Muscle layer of colon (tissue), 2 donors: Measurements from ENCODE around the gene CIB4.

Source experiments
- H3K27ac ChIP-seq: one replicate; pipeline ENCODE4 v1.7.0; 2013; ENCODE audit warnings: low read depth, mild to moderate bottlenecking, low read length, moderate library complexity
- H3K27me3 ChIP-seq, 2 donors: one replicate each; pipeline ENCODE4 v1.7.0; 2013; ENCODE audit warnings: low read length in 2 of 2, mild to moderate bottlenecking in 2 of 2; ENCODE audit not compliant: insufficient read depth in 2 of 2, control insufficient read depth in 1 of 2
- H3K36me3 ChIP-seq: one replicate; pipeline ENCODE4 v1.7.0; 2013; ENCODE audit warnings: mild to moderate bottlenecking, low read length; ENCODE audit not compliant: insufficient read depth
- H3K4me1 ChIP-seq: one replicate; pipeline ENCODE4 v1.7.0; 2013; ENCODE audit warnings: mild to moderate bottlenecking, low read length; ENCODE audit not compliant: insufficient read depth
- H3K4me3 ChIP-seq, 2 donors: one replicate each; pipeline ENCODE4 v1.7.0; 2013; ENCODE audit warnings: low read length in 2 of 2, low read depth in 1 of 2, mild to moderate bottlenecking in 1 of 2, moderate library complexity in 1 of 2
- H3K9ac ChIP-seq: one replicate; pipeline ENCODE4 v1.7.0; 2013; ENCODE audit warnings: low read length
- H3K9me3 ChIP-seq: one replicate; pipeline ENCODE4 v1.7.0; 2013; ENCODE audit warnings: mild to moderate bottlenecking, low read length
- donor health status: abdominal sarcoma.
- donor health status: Adenocarcinoma of cecum.

The CIB4 gene

DNA sequence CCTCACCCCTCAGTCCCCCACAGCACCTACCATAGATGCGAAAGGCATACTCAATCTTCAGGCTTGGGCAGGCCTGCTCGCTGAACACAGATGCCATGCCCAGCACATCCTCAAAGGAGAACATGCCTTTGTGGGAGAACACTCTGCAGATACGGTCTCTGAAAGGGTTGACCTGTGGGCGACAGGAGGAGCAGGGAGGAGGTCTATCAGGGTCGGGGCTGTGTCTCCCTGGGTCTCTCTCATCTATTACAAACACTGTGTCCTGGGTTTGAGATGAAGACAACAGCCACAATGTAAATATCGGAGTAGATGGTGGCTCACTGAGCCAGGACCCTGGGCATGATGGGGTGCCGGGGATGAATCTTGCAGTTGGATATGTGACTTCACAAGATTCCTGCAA lies 46.0 kb downstream of the CIB4 start:
- peaks cover 0 to 3% of the 10 kb centered on the region in 2 donors for H3K27me3 ChIP-seq
- H3K4me1 ChIP-seq: no peaks in the 10 kb centered on the region
- H3K4me3 ChIP-seq: no peak overlapping the region
- H3K27ac ChIP-seq: no peak overlapping the region
- H3K36me3 ChIP-seq: no peaks in the 10 kb centered on the region
- no peaks in the 10 kb centered on the region for H3K9me3 ChIP-seq
- no peak overlapping the region for H3K9ac ChIP-seq

DNA sequence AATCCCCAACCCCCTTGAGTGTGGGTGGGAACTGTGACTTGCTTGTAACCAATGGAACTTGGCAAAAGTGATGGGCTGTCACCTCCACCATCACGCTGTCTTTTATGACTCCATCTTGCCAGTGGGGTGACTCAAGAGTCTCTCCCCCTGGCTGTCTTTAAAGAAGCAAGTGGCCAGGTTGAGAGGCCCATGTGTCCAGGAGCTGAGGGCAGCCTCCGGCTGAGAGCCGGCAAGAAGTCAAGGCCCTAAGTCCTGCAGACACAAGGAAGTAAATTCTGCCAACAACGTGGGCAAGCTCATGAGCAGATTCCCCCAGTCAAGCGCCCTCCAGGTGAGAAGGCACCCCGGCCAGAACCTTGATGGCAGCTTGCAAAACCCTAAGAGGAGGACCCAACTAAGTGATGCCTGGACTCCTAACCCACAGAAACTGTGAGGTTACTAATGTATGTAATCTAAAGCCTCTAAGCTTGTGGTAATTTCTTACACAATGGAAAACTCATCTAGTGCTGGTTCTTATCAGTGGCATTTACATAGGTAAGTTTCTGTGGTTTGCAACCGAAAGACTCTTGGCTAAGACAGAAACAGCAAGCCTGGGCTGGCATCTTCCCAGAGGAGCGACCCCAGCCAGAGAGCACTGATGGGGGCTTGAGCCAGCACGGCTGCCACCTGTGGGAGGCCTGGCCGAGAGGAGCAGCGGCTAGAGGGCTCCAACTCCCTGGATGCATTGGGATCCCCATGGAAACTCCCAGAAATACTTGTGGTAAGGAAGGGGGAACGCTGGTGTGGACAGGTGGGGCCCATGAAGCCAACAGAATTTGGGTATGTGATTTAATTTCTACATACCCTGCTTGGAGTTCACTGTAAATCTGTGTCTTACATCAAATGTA lies 49.3 kb downstream of the CIB4 start:
- H3K27ac ChIP-seq: no peak overlapping the region
- H3K4me1 ChIP-seq: no peaks in the 10 kb centered on the region
- H3K4me3 ChIP-seq: no peak overlapping the region
- H3K27me3 ChIP-seq: peaks cover 3 to 5% of the 10 kb centered on the region in 2 donors
- no peaks in the 10 kb centered on the region for H3K36me3 ChIP-seq
- no peaks in the 10 kb centered on the region for H3K9me3 ChIP-seq
- no peak overlapping the region for H3K9ac ChIP-seq

DNA sequence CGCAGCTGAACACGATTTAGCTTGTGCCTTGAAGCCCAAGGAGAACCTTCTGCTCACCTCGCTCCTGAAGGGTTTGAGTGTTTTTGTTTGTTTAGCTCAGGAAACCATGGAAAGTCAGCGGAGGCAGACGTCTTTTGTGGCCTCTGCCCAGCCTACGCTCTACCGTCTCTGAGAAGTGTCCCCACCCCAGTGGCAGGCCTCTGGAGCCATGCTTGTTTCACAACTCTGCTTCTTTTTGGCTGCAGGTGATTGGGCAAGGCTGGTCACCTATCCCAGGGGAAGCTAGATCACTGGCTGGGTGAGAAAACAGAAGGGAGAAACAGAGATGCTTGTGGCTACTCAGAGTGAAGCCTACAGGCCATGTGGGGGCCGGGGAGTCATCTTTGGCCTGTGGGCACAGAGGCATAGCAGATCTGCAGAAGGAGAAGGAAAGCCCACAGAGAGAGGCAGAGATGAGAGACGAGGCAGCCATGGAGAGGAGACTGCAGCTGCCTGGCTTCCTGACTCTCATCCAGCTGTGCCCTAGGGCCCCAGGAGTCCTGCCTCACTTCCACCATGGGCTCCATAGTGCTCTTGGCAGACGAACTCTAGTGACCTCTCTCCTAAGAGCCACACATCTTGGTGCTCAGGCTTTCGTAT lies 50.1 kb downstream of the CIB4 start:
- Histone ChIP-seq H3K36me3 (no peaks in the 10 kb centered on the region), H3K4me3 (no peak overlapping the region), H3K27me3 (peaks cover 3 to 5% of the 10 kb centered on the region in 2 donors), H3K4me1 (no peaks in the 10 kb centered on the region), H3K27ac (no peak overlapping the region), H3K9ac (no peak overlapping the region), H3K9me3 (no peaks in the 10 kb centered on the region)

DNA sequence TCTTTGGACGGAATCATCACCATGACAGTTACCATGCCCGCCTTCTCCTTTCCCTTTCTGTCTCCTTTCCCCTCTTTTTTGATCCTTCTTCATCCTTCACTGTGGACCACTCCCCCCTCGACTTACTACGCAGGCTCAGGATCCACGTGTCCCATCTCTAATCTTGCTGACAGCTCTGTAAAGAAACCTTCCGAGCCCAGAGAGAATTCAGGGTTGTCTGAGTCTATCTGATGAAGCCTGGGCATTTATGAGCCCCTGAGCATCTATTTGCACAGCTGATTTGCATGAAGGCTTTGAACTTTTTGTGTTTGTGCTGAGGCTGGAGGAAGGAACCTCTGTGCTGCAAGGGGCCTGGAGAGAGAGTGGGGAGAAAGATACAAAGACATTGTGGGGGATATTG lies 50.7 kb downstream of the CIB4 start:
- Histone ChIP-seq H3K27ac (no peak overlapping the region), H3K36me3 (no peaks in the 10 kb centered on the region), H3K4me3 (no peak overlapping the region), H3K27me3 (peaks cover 3 to 5% of the 10 kb centered on the region in 2 donors), H3K4me1 (no peaks in the 10 kb centered on the region), H3K9ac (no peak overlapping the region), H3K9me3 (no peaks in the 10 kb centered on the region)

DNA sequence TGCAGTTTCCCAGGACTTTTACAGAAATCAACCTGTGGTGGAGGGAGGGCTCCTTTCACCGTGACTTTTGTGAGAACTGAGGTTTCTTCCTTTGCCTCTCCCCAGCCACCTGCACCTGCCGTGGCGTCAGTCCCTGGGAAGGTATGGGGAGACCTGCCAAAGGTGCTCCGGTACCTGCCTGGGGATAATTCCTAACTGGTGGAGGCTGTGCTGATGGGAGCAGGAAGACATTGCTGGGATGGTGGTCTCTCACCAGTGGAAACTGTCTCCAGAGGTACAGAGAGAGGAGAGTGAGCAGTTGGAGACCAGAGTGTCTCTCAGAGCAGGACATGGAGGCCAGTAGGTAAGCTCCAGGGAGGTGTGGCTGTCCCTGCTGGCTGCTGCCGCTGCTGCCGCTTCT lies 52.6 kb downstream of the CIB4 start:
- no peaks in the 10 kb centered on the region for H3K4me1 ChIP-seq
- peaks cover 4 to 9% of the 10 kb centered on the region in 2 donors for H3K27me3 ChIP-seq
- H3K36me3 ChIP-seq: no peaks in the 10 kb centered on the region
- no peak overlapping the region for H3K27ac ChIP-seq
- H3K9ac ChIP-seq: no peak overlapping the region
- no peaks in the 10 kb centered on the region for H3K9me3 ChIP-seq
- H3K4me3 ChIP-seq: no peak overlapping the region

DNA sequence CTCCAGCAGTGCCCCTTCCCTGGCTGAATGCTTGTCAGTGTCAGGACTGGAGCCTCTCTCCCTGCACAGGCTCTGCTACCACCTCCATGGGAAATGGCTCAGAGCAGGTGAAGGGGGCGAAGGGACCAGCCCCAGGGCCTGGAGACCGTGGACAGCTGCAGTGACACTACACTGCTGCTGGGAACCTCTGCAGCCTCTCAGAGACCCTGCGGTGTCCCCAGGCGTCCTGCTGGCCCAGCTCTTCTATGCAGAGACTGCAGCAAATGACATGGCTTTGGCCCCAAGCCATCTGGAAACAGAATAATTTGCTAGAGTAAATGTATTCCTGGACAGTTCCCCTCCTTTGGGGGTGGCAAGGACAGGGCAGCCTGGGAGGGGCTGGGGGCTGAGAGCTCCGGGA lies 53.2 kb downstream of the CIB4 start:
- Histone ChIP-seq H3K36me3 (no peaks in the 10 kb centered on the region), H3K27ac (no peak overlapping the region), H3K9ac (no peak overlapping the region), H3K4me3 (no peak overlapping the region), H3K9me3 (no peaks in the 10 kb centered on the region), H3K27me3 (peaks cover 4 to 9% of the 10 kb centered on the region in 2 donors), H3K4me1 (no peaks in the 10 kb centered on the region)

DNA sequence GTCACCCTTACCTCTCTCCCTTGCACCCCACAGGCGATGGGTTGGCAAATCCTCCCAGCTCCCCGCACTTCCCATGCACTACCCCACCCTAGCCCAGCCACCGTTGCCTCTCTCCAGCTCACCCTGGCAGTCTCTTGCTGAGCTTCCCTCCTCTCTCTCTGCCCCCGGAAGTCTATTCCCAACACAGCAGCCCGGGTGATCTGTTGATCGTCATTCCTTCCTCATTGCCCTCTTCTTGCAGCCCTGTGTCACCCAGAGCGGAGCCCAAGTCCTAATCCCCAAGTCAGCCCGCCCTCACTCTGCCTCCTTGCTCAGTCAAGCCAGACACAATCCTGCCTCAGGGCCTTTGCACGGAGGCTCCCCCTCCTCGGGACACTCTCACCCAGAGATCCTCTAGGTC lies 55.2 kb downstream of the CIB4 start:
- Histone ChIP-seq H3K9ac (no peak overlapping the region), H3K27ac (no peak overlapping the region), H3K27me3 (peaks cover 4 to 9% of the 10 kb centered on the region in 2 donors), H3K9me3 (no peaks in the 10 kb centered on the region), H3K4me1 (no peaks in the 10 kb centered on the region), H3K36me3 (no peaks in the 10 kb centered on the region), H3K4me3 (no peak overlapping the region)

DNA sequence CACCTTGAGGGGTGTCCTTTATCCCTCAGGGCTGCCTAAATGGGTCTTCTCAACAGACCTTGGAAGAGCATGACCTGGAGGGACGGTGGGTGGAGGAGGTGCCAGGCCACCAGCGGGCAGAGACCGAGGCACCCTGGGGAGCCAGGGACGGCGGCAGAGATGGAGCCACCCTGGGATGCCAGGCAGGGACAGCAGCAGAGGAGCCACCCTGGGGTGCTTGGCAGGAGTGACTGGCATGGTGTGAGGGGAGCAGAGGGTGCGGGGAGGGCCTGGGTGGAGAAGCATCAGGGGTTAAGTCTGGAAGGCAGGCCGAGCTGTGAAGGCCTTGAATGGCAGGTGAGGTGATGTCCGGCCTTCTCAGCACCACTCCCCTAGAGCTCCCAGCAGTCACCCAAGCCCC lies 56.1 kb downstream of the CIB4 start:
- Histone ChIP-seq H3K27ac (no peak overlapping the region), H3K9me3 (no peaks in the 10 kb centered on the region), H3K36me3 (no peaks in the 10 kb centered on the region), H3K27me3 (peaks cover 4 to 9% of the 10 kb centered on the region in 2 donors), H3K4me1 (no peaks in the 10 kb centered on the region), H3K9ac (no peak overlapping the region), H3K4me3 (no peak overlapping the region)

DNA sequence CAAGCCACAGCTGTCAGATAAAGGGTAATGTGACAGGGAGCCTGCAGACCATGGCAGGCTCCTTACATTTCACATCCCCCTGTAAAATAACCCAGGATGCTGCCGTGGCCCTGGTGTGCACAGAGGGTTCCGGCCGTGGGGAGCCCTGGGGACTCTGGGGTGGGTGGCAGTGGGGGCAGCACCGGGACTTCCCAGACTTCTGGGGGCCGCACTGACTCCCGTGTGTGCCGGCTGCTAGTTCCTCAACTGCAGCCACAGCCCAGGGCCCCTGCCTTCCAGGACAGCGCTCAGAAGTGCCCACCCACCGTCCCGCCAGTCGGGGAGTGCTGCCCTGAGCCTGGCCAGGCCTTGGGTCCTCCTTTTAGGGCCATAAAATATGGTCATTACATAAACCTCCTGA lies 56.5 kb downstream of the CIB4 start:
- H3K4me1 ChIP-seq: no peaks in the 10 kb centered on the region
- H3K9me3 ChIP-seq: no peaks in the 10 kb centered on the region
- H3K36me3 ChIP-seq: no peaks in the 10 kb centered on the region
- H3K27me3 ChIP-seq: peaks cover 4 to 9% of the 10 kb centered on the region in 2 donors
- H3K27ac ChIP-seq: no peak overlapping the region
- no peak overlapping the region for H3K9ac ChIP-seq
- H3K4me3 ChIP-seq: no peak overlapping the region

DNA sequence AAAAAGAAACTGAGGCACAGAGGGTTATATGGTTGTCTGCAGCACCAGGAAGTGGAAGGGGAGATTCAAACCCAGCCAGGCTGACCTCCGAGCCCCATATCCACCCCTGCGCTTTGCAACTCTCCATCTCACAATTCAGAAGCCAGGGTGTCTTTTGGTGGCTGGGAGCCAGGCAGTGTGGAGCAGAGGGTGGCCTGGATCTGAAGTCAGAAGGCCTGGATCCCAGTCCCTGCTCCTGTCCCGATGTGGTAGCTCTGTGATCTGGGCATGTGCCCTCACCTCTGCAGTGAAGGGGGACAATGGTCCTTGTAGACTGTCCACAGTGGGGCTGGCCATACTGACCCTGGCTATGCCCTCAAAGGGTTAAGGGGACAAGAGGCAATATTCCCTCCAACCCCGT lies 57.0 kb downstream of the CIB4 start:
- no peaks in the 10 kb centered on the region for H3K9me3 ChIP-seq
- H3K9ac ChIP-seq: no peak overlapping the region
- no peaks in the 10 kb centered on the region for H3K4me1 ChIP-seq
- H3K27ac ChIP-seq: no peak overlapping the region
- H3K4me3 ChIP-seq: no peak overlapping the region
- H3K36me3 ChIP-seq: no peaks in the 10 kb centered on the region
- peaks cover 4 to 9% of the 10 kb centered on the region in 2 donors for H3K27me3 ChIP-seq

DNA sequence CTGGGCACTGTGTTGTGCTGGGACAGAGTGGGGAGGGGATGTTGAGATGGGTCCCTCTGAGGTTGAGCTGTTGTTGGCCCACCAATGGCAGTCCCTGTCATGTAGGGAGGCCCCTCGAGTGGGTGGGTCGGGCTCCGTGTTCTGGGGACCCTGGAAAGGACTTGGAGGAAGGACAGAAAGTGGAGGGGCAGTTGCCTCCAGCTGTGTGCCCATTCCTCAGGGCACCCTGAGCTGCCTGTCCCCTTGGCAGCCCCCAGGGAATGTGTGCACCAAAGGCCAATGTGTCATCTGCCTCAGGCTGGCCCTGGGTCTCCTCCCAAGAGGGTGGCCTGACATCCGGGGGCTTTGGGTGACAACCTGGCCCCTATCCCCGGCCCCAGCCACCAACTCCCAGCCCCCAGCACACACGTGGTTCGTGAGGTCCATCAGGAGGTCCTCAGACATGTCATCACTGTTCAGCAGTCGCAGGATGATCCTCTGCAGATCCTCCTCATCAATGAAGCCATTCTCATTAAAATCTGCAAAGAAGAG lies 57.7 kb downstream of the CIB4 start:
- Histone ChIP-seq H3K27ac (no peak overlapping the region), H3K36me3 (no peaks in the 10 kb centered on the region), H3K27me3 (peaks cover 4 to 10% of the 10 kb centered on the region in 2 donors), H3K4me3 (no peak overlapping the region), H3K9ac (no peak overlapping the region), H3K9me3 (no peaks in the 10 kb centered on the region), H3K4me1 (no peaks in the 10 kb centered on the region)
